Spinal cord (tissue), 10 donors: Measurements from ENCODE around the gene JAGN1. TPM values are rescaled to one million over a fixed set of nuclear protein-coding genes. Genes with fewer than 3 reads are reported as not detected.
"Not testable (repeated sequence)": the region's sequence is repeated elsewhere in the genome, so short reads cannot be mapped to it uniquely, and the experiment has no call there.

ENCODE experiments used
- DNase-seq, 6 donors: peaks; one replicate each; pipeline versions ENCODE4 v3.0.0 to v3.0.0-alpha.2; 2013 to 2015; ENCODE audit warnings: low spot score in 6 of 6, low read depth in 4 of 6
- H3K27ac ChIP-seq: one replicate; pipeline ENCODE4 v1.5.1; 2013; ENCODE audit warnings: low read depth, low read length, control low read depth
- H3K27me3 ChIP-seq: one replicate; pipeline ENCODE4 v1.6.1; 2013; ENCODE audit warnings: low read length; ENCODE audit not compliant: control insufficient read depth, insufficient read depth
- H3K36me3 ChIP-seq: one replicate; pipeline ENCODE4 v1.6.1; 2013; ENCODE audit warnings: low read length; ENCODE audit not compliant: control insufficient read depth, insufficient read depth
- H3K4me1 ChIP-seq: one replicate; pipeline ENCODE4 v1.6.1; 2013; ENCODE audit warnings: low read length; ENCODE audit not compliant: control insufficient read depth, insufficient read depth
- H3K4me3 ChIP-seq: one replicate; pipeline ENCODE4 v1.5.1; 2013; ENCODE audit warnings: low read depth, low read length, control low read depth
- H3K9me3 ChIP-seq: one replicate; pipeline ENCODE4 v1.6.1; 2013; ENCODE audit warnings: low read length; ENCODE audit not compliant: control insufficient read depth, insufficient read depth
- WGBS: methylation state at CpG from one replicate; pipeline ENCODE4 v1.1.5; 2013; ENCODE audit warnings: missing lambda C conversion rate; ENCODE audit not compliant: insufficient coverage; 5-methylcytosine and 5-hydroxymethylcytosine counted together
- polyA plus RNA-seq, 2 donors: library from polyadenylated mRNA; unstranded; fragments of 120-200 nt; gene quantifications; one replicate each; pipeline ENCODE4 v1.2.1, GENCODE V29; 2013; ENCODE audit not compliant: insufficient read length in 2 of 2
- total RNA-seq, 2 donors: library from RNA; depleted of rRNA in 1 of 2; stranded (reverse); fragments of 120-200 nt in 1 of 2; fragments of >200 nt in 1 of 2; gene quantifications; one replicate each; pipeline versions ENCODE4 v1.2.3 to v1.2.4, GENCODE V29; 2013 to 2014
- donor health status: healthy.

JAGN1 gene
- total and polyA plus RNA-seq, 4 donors = 16.7 to 35.2 (median 29.6) TPM

DNA sequence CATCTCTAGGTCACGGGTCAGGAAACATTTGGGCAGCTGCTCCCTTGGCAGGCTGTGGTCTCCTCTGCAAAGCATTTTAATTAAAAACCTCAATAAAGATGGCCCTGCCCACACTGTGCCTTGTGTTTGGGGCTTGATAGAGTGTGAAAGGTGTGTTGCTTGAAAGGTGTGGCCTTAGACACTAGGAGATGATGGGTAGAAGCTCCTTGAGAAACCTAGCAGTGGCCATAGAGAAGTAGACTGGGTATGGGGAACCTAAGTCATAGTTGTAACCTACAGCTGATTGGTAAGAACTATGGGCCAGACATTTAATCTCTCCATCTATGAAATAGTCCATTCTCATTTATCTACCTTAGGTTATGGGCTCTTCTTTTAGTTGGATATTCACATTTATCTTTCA is 3.3 kb downstream of the JAGN1 start:
- WGBS = no CpG with 5 or more reads among the region's 1 CpG
- peaks cover 14% of the 10 kb centered on the region for H3K4me1 ChIP-seq
- no peak overlapping the region for H3K27ac ChIP-seq
- H3K27me3 ChIP-seq = no peaks in the 10 kb centered on the region
- peaks cover 8% of the 10 kb centered on the region for H3K36me3 ChIP-seq
- no peak overlapping the region for H3K4me3 ChIP-seq
- DNase-seq = no peak
- no peaks in the 10 kb centered on the region for H3K9me3 ChIP-seq

GRCh38 chr3:9895715-9896114 is 5.3 kb downstream of the JAGN1 start:
- DNase-seq, H3K4me1 ChIP-seq, H3K27ac ChIP-seq, H3K27me3 ChIP-seq, H3K9me3 ChIP-seq, H3K36me3 ChIP-seq, H3K4me3 ChIP-seq: not testable (repeated sequence)
- WGBS = 93% methylated on average over 3 of the region's 3 CpGs

- not testable (repeated sequence) for DNase-seq, H3K4me1 ChIP-seq, H3K4me3 ChIP-seq, H3K36me3 ChIP-seq, H3K27me3 ChIP-seq, H3K27ac ChIP-seq, H3K9me3 ChIP-seq
- WGBS = 94% methylated on average over 8 of the region's 10 CpGs
These were observed 6.5 kb downstream of the JAGN1 start for GRCh38 chr3:9896755-9897407.

DNA sequence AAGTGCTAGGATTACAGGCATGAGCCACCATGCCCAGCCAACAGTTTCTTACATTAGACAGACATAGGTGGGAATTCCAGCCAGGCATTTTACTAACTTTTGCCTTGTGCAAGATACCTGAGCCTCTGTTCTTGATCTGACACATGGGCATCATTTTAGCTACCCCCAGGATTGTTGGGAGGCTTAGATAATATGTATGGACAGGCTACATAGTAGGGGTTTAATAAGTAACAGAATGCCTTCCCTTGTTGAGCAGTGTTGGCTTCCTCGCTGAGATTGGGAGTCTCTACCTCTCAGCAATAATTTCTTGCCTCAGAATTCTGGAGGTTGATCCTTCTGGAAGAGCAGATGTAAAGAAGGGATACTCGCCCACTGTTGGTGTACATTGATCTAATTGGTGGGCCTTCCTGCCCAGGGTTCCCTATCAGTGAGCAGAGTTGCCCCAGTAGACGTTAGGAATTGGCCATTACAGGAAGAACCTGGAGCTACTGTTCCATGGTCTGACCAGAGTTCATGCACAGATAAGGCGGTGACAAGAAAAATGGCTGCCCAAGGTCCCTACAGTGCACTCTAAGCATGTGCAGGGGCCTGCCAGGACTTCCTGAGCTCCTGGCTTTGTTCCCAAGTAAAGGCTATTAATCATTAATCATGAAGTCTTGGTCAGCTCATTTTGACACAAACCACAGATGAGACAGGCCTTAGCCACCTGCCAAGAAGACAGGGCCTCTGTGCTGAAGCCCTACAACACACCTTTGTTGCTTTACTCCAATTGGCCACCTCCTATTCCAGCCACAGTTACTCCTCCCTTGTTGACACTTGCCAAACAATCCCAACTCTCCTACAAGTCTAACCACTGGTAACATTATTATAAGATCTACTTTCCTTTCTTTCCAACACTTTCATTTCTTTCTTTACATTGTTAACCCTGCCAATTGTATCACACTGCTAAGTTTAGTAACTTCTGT is 7.3 kb downstream of the JAGN1 start:
- H3K36me3 ChIP-seq = peaks cover 6% of the 10 kb centered on the region
- WGBS = 83% methylated on average over 3 of the region's 4 CpGs
- H3K4me3 ChIP-seq = no peak overlapping the region
- H3K27ac ChIP-seq = no peak overlapping the region
- H3K4me1 ChIP-seq = peaks cover 3% of the 10 kb centered on the region
- no peaks in the 10 kb centered on the region for H3K9me3 ChIP-seq
- H3K27me3 ChIP-seq = no peaks in the 10 kb centered on the region
- peak in 1 of 6 donors; percentile 40 for DNase-seq

DNA sequence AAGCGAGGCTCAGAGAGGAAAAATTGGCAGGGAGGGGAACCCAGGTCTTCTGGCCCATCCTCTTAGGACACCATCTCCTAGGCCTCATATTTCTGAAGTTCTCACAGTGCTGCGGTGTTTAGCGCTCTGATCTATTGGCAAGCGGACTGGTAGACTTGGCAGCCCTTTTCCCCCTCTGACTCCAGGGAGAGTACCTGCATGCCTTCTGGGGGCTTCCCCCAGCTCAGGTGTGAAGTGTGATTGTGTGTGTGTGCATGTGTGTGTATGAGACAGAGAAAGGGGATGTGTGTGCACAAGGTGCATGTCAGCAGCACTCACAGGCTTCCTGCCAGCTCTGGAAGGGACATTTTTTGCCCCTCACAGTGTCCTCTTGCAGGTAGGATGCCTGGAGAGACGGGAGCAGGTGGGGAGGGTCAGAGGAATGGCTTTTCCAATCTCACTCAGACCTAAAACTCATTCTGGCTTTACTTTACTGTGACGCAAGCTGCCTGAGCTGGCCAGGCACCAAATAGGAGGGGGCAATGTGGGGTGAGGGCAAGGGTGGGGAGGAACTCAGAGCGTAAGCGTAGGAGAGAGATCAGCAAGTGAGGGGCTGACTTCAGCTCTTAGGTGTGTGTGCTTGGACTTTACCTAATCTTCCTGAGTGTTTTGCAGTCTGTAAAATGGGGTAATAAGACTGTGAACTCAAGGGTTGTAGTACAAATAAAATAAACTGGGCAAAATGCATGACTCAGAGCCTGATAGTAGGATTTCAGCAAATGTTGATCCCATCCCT is 8.2 kb downstream of the JAGN1 start:
- 74% methylated on average over 5 of the region's 8 CpGs for WGBS
- Histone ChIP-seq H3K36me3 (no peaks in the 10 kb centered on the region), H3K9me3 (no peaks in the 10 kb centered on the region), H3K27me3 (no peaks in the 10 kb centered on the region), H3K27ac (no peak overlapping the region), H3K4me3 (no peak overlapping the region), H3K4me1 (peaks cover 7% of the 10 kb centered on the region)
- DNase-seq = no peak

DNA sequence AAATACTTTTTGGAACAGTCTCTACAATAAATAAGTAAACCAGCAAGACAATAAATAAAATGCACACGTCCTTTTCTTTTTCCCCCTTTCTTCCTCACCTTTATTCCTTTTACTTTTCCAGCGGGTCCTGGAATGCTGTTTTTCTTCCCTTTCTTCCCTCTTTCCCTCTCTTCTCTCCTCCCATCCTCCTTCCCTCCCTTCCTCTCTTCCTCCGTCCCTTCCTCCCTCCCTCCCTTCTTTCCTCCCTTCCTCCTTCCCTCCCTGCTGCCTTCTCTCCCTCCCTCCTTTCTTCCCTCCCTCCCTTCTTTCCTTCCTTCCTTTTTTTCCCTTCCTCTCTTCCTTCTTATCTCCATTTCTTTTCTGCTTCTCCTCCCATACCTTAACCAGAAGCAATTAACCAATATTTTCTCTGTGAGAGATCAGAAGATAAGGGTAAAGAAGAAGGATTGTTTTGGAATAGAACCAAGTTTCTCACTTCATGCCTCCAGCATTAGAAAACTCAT is 8.9 kb downstream of the JAGN1 start:
- Histone ChIP-seq H3K36me3 (no peaks in the 10 kb centered on the region), H3K4me1 (peaks cover 7% of the 10 kb centered on the region), H3K27ac (no peak overlapping the region), H3K27me3 (no peaks in the 10 kb centered on the region), H3K9me3 (no peaks in the 10 kb centered on the region), H3K4me3 (no peak overlapping the region)
- WGBS = 74% methylated on average over 3 of the region's 3 CpGs
- no peak for DNase-seq

GRCh38 chr3:9900965-9901415 is 10.6 kb downstream of the JAGN1 start:
- DNase-seq, H3K27ac ChIP-seq, H3K4me1 ChIP-seq, H3K9me3 ChIP-seq, H3K36me3 ChIP-seq, H3K27me3 ChIP-seq, H3K4me3 ChIP-seq: not testable (repeated sequence)
- WGBS = 100% methylated on average over 5 of the region's 6 CpGs

DNA sequence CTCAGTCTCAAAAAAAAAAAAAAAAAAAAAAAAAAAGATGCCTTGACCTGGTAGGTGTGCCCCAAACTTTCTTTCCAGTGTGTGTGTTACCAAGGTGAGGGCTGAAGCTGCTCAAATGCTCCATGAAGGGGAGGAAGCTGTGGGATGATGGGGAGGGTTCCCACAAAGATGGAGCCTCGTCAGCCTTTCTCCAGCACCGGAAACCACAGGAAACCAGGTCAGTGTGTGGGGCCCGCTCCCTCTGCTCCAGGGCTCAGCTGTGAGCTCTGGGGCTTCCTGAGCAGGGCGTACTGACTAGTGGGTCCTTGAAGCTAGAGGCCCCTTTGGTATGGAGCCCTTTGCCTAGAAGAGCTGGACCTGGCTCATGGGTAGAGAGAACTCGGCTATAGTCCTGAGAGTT is 11.6 kb downstream of the JAGN1 start:
- Histone ChIP-seq H3K36me3 (no peaks in the 10 kb centered on the region), H3K27ac (no peak overlapping the region), H3K27me3 (no peaks in the 10 kb centered on the region), H3K4me3 (no peak overlapping the region), H3K4me1 (peaks cover 7% of the 10 kb centered on the region), H3K9me3 (no peaks in the 10 kb centered on the region)
- no peak for DNase-seq
- WGBS = 93% methylated on average over 5 of the region's 5 CpGs
